ENCODE data around the gene NAB1. TPM values are rescaled to one million over a fixed set of nuclear protein-coding genes. Genes with fewer than 3 reads are reported as not detected.

Gene NAB1
- total RNA-seq, 4 donors from 2014 or later: 63.3 to 84.3 (median 70.6) TPM

- TF ChIP-seq, protein P1, sequence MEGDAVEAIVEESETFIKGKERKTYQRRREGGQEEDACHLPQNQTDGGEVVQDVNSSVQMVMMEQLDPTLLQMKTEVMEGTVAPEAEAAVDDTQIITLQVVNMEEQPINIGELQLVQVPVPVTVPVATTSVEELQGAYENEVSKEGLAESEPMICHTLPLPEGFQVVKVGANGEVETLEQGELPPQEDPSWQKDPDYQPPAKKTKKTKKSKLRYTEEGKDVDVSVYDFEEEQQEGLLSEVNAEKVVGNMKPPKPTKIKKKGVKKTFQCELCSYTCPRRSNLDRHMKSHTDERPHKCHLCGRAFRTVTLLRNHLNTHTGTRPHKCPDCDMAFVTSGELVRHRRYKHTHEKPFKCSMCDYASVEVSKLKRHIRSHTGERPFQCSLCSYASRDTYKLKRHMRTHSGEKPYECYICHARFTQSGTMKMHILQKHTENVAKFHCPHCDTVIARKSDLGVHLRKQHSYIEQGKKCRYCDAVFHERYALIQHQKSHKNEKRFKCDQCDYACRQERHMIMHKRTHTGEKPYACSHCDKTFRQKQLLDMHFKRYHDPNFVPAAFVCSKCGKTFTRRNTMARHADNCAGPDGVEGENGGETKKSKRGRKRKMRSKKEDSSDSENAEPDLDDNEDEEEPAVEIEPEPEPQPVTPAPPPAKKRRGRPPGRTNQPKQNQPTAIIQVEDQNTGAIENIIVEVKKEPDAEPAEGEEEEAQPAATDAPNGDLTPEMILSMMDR (IDR thresholded peaks at IDR 0.05): no peak
- TF ChIP-seq POLR2A (IDR thresholded peaks at IDR 0.05) (no peak), EP300 (IDR thresholded peaks at IDR 0.05) (no peak)
- H3K4me1 ChIP-seq: peaks cover 0 to 15% (median under 1%) of the 10 kb centered on the region in 4 donors
- no peaks in the 10 kb centered on the region for H3K36me3 ChIP-seq
- 66 to 80% methylated on average over 6 of the region's 6 CpGs for WGBS, 2 donors
- H3K27me3 ChIP-seq: no peaks in the 10 kb centered on the region
- no peak for DNase-seq (ENCODE audit: low spot score in 2 of 2)
- no peak overlapping the region for H3K4me3 ChIP-seq
- no peak overlapping the region for H3K27ac ChIP-seq
- no peaks in the 10 kb centered on the region for H3K9me3 ChIP-seq
Measured at GRCh38 chr2:190720276-190720675, 71.4 kb downstream of the NAB1 start.

- H3K27ac ChIP-seq: no peak overlapping the region
- no peaks in the 10 kb centered on the region for H3K9me3 ChIP-seq
- H3K4me3 ChIP-seq: no peak overlapping the region
- DNase-seq (ENCODE audit: low spot score in 2 of 2): no peak
- no peaks in the 10 kb centered on the region for H3K27me3 ChIP-seq
- H3K36me3 ChIP-seq: no peaks in the 10 kb centered on the region
- no peak for TF ChIP-seq EP300 (IDR thresholded peaks at IDR 0.05)
- H3K4me1 ChIP-seq: peaks cover 0 to 16% (median 3%) of the 10 kb centered on the region in 4 donors
- 92 to 95% methylated on average over 1 of the region's 1 CpG for WGBS, 2 donors
Measured at GRCh38 chr2:190720691-190721090, 71.8 kb downstream of the NAB1 start.

DNA sequence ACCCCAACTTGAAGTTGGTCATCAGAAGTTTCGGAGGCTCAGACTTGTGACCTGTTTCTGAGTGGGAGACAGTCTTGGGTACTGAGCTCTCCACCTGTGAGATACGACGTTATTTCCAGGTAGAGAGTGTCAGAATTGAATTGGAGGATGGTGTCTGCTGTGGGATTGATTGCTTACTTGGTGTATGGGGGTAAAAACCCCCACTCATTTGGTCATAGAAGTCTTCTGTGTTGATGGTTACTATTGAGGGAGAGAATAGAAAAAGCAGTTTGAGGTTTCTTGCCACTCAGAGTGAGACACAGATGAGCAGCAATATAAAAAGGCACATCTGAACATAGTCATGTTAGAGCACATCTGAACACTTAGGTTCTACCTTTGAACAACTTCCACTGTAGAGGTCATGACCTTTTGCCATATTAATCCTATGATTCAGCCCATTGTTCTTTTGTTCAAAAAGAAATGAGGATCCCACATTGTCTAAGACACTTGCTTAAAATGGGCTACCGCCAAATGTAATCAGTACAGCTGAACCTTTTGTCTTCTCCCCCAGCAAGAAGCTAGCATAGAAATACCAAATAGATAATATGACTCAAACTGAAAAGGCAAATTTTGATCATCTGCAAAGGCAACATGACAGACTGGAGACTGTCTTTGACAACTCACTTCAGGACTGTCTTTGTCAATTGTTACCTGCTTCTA, 73.3 kb downstream of the NAB1 start:
- H3K27ac ChIP-seq: no peak overlapping the region
- TF ChIP-seq POLR2A (IDR thresholded peaks at IDR 0.05): no peak
- TF ChIP-seq, protein P1 (IDR thresholded peaks at IDR 0.05): no peak
- TF ChIP-seq EP300 (IDR thresholded peaks at IDR 0.05): no peak

DNA sequence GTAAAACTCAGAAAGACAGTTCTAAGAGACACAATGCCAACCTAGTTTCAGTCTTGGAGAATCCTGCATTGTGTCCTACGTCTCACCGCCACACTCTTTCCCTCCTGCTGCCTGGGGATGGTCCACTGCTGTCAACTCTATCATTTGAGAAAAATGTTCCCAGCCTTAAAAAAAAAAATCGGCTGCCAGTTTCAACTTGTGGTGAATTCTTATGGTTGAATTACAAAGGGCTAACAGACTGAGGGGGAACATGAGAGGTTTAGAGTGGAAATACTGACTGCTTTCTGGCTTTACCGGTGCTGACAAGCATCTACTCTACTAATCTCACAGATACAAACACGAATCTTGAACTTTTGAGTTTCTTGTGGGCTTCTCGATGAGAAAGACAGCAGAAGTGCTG, 74.0 kb downstream of the NAB1 start:
- H3K9me3 ChIP-seq: no peaks in the 10 kb centered on the region
- WGBS, 2 donors: 64 to 70% methylated on average over 6 of the region's 6 CpGs

More for the DNA sequence above, 73.3 kb downstream of the NAB1 start:
- Histone ChIP-seq H3K36me3 (no peaks in the 10 kb centered on the region), H3K27me3 (no peaks in the 10 kb centered on the region), H3K9me3 (no peaks in the 10 kb centered on the region), H3K4me3 (no peak overlapping the region), H3K4me1 (peaks cover 0 to 19% (median 6%) of the 10 kb centered on the region in 4 donors)
- DNase-seq (ENCODE audit: low spot score in 2 of 2): no peak
- WGBS, 2 donors: 82 to 93% methylated on average over 4 of the region's 4 CpGs

DNA sequence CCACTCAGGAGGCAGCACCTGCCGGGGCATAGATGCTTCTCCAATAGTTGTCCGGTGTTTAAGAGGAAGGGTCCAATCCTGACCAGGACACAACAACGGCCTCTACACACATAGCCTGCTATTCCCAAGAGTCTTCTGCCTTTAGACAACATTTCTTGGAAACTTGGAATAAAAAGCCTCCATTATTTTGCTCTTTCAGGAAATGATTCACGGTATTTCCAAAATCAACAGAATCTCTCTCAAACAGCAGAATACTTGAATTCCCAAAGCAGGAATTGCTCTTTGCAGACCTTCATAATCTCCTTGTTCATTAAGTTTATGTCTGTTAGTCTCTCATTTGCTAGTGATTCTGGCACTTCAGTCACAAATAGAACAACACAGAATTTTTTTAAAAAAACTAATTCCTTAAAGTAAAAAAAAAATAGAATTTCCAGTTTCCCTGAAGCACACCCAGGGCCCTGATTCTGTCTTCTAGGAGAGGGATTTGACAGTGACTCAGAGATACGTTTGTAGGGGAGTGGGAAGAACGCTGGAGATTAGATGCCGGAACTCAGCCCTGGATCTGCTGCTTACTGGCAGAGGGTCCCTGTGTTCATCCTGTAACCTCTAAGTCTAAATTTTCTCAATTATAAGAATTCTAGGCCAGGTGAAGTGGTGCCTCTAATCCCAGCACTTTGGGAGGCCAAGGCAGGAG, 74.7 kb downstream of the NAB1 start:
- Histone ChIP-seq H3K36me3 (no peaks in the 10 kb centered on the region), H3K4me3 (no peak overlapping the region), H3K27me3 (no peaks in the 10 kb centered on the region), H3K27ac (peak overlapping the region in 2 of 4 donors; percentile 32 to 49), H3K4me1 (peaks cover 0 to 19% (median 6%) of the 10 kb centered on the region in 4 donors), H3K9me3 (no peaks in the 10 kb centered on the region)
- TF ChIP-seq, protein P1 (IDR thresholded peaks at IDR 0.05): no peak
- TF ChIP-seq POLR2A (IDR thresholded peaks at IDR 0.05) (no peak), EP300 (IDR thresholded peaks at IDR 0.05) (peak in 1 of 2 donors; percentile 34)
- WGBS, 2 donors: 36 to 49% methylated on average over 7 of the region's 7 CpGs
- no peak for DNase-seq (ENCODE audit: low spot score in 2 of 2)

More for the DNA sequence above, 74.0 kb downstream of the NAB1 start:
- DNase-seq (ENCODE audit: low spot score in 2 of 2): no peak
- Histone ChIP-seq H3K4me1 (peaks cover 0 to 19% (median 6%) of the 10 kb centered on the region in 4 donors), H3K4me3 (no peak overlapping the region), H3K36me3 (no peaks in the 10 kb centered on the region), H3K27ac (peak overlapping the region in 1 of 4 donors; percentile 32), H3K27me3 (no peaks in the 10 kb centered on the region)
- no peak for TF ChIP-seq EP300 (IDR thresholded peaks at IDR 0.05)
- TF ChIP-seq POLR2A (IDR thresholded peaks at IDR 0.05): no peak
- TF ChIP-seq, protein P1 (IDR thresholded peaks at IDR 0.05): no peak

Measured in tibial nerve (tissue), 4 donors.